NCI-H2029 (cell line): ENCODE results near the gene IRAK1BP1.
"Not testable (repeated sequence)": the region's sequence is repeated elsewhere in the genome, so short reads cannot be mapped to it uniquely, and the experiment has no call there.

Experiments
- DNase-seq: peaks from one replicate; lab custom pipeline; 2025; lab: John Stamatoyannopoulos, UW

The IRAK1BP1 gene

DNA sequence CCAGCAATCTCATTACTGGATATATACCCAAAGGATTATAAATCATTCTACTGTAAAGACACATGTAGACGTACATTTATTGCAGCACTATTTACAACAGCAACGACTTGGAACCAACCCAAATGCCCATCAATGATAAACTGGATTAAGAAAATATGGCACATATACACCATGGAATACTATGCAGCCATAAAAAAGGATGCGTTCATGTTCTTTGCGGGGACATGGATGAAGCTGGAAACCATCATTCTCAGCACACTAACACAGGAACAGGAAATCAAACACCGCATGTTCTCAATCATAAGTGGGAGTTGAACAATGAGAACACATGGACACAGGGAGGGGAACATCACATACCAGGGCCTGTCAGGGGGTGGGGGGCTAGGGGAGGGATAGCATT is 22.6 kb downstream of the IRAK1BP1 start:
- DNase-seq, result not testable (repeated sequence)

GRCh38 chr6:78896227-78896626 is 28.9 kb downstream of the IRAK1BP1 start:
- DNase-seq, result no peak

GRCh38 chr6:78908621-78909020 is 41.3 kb downstream of the IRAK1BP1 start:
- DNase-seq, result no peak

DNA sequence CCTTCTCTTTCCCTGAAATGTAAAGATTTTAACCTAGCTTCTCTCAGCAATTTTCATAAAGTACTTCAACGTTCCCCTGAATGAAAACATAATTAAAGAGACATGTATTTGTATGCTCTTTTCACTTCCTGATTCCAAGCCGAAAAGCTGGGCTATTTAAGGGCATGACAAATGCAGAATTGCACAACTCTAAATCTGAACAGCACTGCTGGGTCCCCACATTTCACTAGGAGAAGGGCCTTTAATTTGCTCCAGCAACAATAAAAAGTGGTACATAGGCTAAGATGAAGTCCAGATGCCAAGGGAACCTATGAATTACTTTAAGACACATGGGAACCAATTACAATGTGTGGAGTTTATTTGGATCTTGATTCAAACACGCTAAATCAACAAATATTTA is 42.0 kb downstream of the IRAK1BP1 start:
- DNase-seq, result no peak

DNA sequence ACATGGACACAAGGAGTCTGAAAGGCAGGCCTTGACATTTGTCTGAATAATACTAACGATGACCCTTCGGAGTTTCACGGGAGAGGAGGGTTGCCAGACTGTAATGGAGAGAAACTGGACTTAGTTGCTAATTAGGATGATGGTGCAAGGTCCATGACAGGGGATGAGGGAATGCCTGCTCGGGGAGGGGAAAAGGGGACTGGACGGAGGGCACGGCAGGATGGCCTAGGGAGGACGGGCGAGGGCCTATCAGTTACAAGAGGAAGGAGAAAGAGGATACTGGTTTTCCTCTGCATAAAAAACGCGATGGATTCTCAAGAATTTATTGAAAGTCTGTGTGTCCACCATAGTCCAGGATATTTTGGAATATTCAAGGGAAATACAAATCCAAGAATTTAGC is 42.7 kb downstream of the IRAK1BP1 start:
- DNase-seq, result no peak

GRCh38 chr6:78910591-78911171 is 43.3 kb downstream of the IRAK1BP1 start:
- DNase-seq, result no peak

GRCh38 chr6:78911218-78911940 is 44.0 kb downstream of the IRAK1BP1 start:
- DNase-seq, result no peak

DNA sequence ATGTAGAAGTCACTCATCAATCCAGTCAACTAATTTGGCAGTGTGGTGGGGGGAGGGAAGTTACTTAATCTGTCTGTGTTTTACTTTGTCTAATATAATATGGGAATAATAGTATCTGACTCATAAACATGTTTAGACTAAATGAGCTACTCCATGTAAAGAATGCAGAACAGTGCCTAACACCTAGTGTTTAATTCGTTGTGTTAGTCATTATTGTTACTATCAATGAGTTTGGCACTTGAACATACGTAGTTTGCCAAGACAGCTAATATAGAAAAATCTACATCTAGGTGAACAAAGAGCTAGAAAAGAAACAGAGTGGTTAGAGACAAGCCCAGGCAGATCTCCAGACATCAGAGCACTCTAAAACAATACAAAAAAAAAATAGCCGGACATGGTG is 49.1 kb downstream of the IRAK1BP1 start:
- no peak for DNase-seq

DNA sequence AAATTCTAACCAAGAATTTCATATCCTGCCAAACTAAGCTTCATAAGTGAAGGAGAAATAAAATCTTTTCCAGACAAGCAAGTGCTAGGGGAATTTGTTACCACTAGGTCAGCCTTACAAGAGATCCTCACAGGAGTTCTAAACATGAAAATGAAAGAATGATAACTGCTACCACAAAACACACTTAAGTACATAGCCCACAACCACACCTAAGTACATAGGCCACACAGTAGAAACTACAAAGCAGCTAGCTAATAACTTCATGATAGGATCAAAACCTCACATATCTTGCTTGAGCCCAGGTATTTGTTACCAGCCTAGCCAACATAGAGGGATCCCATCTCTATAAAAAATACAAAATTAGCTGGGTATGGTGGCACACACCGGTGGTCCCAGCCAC is 50.4 kb downstream of the IRAK1BP1 start:
- DNase-seq, result no peak

- DNase-seq, result not testable (repeated sequence)
These were observed 53.8 kb downstream of the IRAK1BP1 start for GRCh38 chr6:78921168-78921567.

DNA sequence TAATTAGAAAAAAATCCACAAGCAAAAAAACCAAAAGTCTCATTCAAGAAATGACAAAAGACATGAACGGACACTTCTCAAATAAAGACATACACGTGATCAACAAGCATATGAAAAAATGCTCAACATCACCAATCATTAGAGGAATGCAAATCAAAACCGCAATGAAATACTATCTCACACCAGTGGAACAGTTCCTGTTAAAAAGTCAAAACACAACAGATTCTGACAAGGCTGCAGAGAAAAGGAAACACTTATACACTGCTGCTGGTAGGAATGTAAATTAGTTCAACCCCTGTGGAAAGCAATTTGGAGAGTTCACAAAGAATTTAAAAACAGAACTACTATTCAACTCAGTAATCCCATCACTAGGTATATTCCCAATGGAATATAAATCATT is 58.0 kb downstream of the IRAK1BP1 start:
- DNase-seq, result no peak

- no peak for DNase-seq
These were observed 68.2 kb downstream of the IRAK1BP1 start for GRCh38 chr6:78935553-78935952.

- no peak for DNase-seq
These were observed 69.2 kb downstream of the IRAK1BP1 start for GRCh38 chr6:78936515-78936914.

GRCh38 chr6:78942446-78942845 is 75.1 kb downstream of the IRAK1BP1 start:
- no peak for DNase-seq

GRCh38 chr6:78947529-78947928 is 80.2 kb downstream of the IRAK1BP1 start:
- no peak for DNase-seq

DNA sequence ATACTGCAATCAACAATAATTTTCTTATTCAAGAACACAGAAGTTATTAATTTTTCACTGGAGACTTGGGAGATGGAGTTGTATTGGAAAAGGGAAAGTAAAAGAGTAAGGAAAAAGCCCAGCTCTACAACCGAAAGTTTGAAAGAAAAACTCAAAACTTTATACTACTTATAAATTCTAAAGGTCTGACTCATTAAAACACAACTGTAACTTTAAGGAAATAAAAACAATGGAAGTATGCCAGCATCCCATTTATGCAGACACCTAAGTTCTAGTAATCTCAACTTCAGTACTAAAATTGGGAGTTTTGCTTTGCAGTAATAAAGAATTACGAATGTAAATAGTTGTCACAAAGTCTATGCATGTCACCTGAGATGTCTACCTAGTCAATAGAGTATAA is 80.6 kb downstream of the IRAK1BP1 start:
- no peak for DNase-seq

DNA sequence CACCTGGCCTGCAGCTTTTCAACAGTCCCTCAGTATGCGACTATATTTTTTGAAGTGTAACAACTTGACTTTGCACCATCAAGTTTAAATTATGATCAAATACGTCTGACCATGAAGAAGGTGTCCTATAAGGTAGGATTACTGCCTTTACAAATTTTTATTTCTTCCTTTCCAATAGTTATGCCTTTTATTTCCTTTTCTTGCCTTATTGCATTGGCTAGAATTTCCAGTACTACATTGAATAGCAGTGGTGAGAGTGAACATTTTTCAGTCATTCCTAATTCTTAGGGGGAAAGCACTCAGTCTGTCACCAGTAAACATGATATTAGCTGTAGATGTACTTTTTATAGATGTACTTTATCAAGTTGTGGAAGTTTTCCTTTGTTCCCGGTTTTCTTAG is 81.4 kb downstream of the IRAK1BP1 start:
- DNase-seq, result no peak

DNA sequence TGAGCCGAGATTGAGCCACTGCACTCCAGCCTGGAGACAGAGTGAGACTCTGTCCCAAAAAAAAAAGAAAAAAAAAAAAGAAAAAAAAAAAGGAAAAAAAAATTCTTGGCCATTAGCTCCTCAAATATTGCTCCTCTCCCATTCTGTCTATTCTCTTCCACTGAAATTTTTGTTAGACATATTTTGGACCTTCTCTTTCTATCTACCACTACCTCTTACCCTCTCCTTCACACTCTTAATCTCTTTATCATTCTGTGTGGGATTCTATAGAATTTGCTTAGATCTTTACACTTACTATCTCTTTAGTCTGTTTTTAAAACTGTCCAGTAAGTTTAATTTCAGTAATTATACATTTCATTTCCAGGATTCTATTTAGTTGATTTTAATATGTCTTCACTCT is 85.0 kb downstream of the IRAK1BP1 start:
- DNase-seq, result no peak
